Immature natural killer cell (primary cell): ENCODE data around the gene MATK. TPM values are rescaled to one million over a fixed set of nuclear protein-coding genes. Genes with fewer than 3 reads are reported as not detected.
"Not testable (repeated sequence)": the region's sequence is repeated elsewhere in the genome, so short reads cannot be mapped to it uniquely, and the experiment has no call there.

ENCODE experiments used
- DNase-seq, 3 donors: peaks; one replicate each; pipeline ENCODE4 v3.0.0; 2022; ENCODE audit warnings: mixed read lengths in 1 of 3
- H3K27ac Mint-ChIP-seq, 6 donors: one replicate each; pipeline ENCODE4 v1.8.0; 2020; ENCODE audit warnings: mixed read lengths in 6 of 6, mild to moderate bottlenecking in 5 of 6, inconsistent platforms in 4 of 6, moderate library complexity in 3 of 6
- H3K27me3 Mint-ChIP-seq, 3 donors: one replicate each; pipeline ENCODE4 v1.8.0; 2020 to 2021; ENCODE audit warnings: low read depth in 3 of 3, mild to moderate bottlenecking in 3 of 3, mixed read lengths in 3 of 3, moderate library complexity in 3 of 3, inconsistent platforms in 1 of 3
- H3K36me3 Mint-ChIP-seq, 3 donors: one replicate each; pipeline ENCODE4 v1.8.0; 2020; ENCODE audit warnings: mixed read lengths in 3 of 3, inconsistent platforms in 2 of 3, mild to moderate bottlenecking in 2 of 3
- H3K4me1 Mint-ChIP-seq, 2 donors: one replicate each; pipeline ENCODE4 v1.8.0; 2020; ENCODE audit warnings: inconsistent platforms in 2 of 2, mild to moderate bottlenecking in 2 of 2, mixed read lengths in 2 of 2, moderate library complexity in 1 of 2
- H3K4me3 Mint-ChIP-seq, 5 donors: one replicate each; pipeline ENCODE4 v1.8.0; 2020; ENCODE audit warnings: mild to moderate bottlenecking in 5 of 5, mixed read lengths in 5 of 5, inconsistent platforms in 3 of 5, moderate library complexity in 3 of 5
- H3K9me3 Mint-ChIP-seq, 6 donors: one replicate each; pipeline ENCODE4 v1.8.0; 2020; ENCODE audit warnings: mild to moderate bottlenecking in 6 of 6, mixed read lengths in 6 of 6, inconsistent platforms in 4 of 6, moderate library complexity in 3 of 6
- polyA plus RNA-seq, 3 donors: library from polyadenylated mRNA; unstranded; fragments of 300-500 nt; fragmentation: Illumina TruSeq; gene quantifications; one replicate each; pipeline ENCODE4 v1.2.3, GENCODE V29; 2021

Gene MATK
- polyA plus RNA-seq, 3 donors from 2014 or later: 326 to 436 (median 418) TPM

DNA sequence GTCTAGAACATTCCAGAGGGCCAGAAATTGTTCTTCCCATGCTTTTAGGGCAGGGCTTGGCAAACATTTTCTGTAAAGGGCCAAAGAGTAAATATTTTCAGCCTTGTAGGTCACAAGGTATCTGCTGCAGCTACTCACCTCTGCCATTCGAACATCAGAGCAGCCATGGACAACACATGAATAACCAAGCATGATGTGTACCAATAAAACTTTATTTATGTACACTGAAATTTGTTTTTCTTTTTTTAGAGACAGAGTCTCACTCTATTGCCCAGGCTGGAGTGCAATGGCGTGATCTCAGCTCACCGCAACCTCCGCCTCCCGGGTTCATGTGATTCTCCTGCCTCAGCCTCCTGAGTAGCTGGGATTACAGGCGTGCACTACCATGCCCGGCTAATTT is 28.5 kb downstream of the MATK start:
- H3K4me1 Mint-ChIP-seq: peaks cover 33 to 39% of the 10 kb centered on the region in 2 donors
- not testable (repeated sequence) for H3K9me3 Mint-ChIP-seq, H3K27ac Mint-ChIP-seq, H3K4me3 Mint-ChIP-seq, DNase-seq, H3K36me3 Mint-ChIP-seq
- peaks cover 6 to 15% (median 14%) of the 10 kb centered on the region in 3 donors for H3K27me3 Mint-ChIP-seq

DNA sequence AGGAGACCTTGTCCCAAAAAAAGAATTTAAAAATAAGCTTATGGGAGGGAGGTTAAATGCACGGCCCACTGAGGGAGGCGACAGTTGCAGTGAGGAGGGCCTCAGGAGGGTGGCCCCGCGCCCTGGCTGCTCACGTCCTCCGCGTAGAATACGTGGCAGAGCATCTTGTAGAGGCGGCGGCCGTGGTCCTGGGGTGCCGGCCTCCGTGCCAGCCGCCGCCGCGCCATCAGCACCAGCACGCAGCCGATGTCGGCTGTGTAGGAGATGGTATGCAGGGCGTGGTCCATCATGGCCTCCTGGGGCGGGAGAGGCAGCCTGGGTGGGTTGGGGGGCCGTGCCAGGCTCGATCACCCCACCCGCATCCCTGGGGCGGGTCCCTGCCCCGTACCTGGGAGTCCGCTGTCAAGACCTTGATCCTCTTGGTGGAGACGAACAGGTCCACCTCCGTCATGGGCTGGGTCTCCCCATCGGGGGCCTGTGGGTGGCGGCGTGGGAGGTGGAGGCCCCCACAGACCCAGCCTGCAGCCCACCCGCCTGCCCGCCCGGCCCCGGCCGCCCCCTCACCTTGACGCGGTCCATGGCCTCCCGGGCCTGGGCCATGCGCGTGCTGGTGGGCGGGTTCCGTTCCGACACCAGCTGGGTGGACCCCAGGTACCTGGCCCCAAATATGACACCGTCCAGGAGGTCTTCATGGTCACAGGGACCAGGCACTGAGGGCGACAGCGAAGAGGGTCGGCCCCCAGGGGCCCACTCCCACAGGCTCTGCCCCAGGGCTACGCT is 32.4 kb downstream of the MATK start:
- Mint-ChIP-seq H3K27ac (no peak overlapping the region), H3K27me3 (peaks cover 0 to 2% (median 2%) of the 10 kb centered on the region in 3 donors), H3K4me3 (no peak overlapping the region), H3K9me3 (no peaks in the 10 kb centered on the region), H3K36me3 (peaks cover 5 to 13% (median 13%) of the 10 kb centered on the region in 3 donors), H3K4me1 (peaks cover 6 to 11% of the 10 kb centered on the region in 2 donors)
- DNase-seq: no peak

DNA sequence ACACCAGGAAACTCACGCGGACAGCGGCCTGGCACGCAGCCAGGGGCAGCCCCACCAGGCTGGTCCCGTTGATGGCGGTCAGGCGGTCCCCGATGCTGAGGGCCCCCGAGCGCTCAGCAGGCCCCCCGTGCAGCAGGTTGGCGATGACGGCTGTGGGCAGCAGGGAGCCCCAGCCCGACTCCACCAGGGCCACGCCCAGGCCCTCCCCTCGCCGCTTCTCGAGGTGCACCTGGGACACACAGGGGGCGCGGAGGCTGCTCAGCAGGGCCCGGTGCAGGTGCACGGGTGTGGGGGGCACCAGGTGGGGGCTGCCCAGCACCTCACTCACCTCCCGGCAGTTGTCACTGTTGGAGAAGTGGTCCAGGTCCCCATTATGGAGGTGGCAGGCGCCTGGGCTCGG is 33.7 kb downstream of the MATK start:
- Mint-ChIP-seq H3K4me1 (peaks cover 6 to 11% of the 10 kb centered on the region in 2 donors), H3K27ac (no peak overlapping the region)

DNA sequence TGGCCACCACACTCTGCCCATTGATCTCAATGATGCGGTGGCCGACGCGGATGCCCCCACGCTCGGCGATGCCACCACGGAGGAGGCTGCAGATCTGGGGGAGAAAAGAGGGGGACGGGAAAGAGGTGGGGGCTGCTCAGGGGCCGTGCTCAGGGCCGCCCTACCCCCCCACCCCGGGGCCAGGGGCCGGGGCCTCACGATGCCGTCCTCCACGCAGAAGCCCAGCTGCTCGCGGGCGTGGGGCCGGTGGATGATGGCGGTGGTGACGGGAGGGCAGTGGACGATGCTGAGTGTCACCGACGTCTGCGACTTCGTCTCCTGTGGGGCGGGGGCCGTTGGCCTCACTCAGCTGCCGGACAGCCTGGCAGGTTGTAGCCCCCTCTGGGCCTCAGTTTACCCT is 34.9 kb downstream of the MATK start:
- Mint-ChIP-seq H3K4me1 (peaks cover 6 to 11% of the 10 kb centered on the region in 2 donors), H3K9me3 (no peaks in the 10 kb centered on the region), H3K4me3 (no peak overlapping the region), H3K36me3 (peaks cover 5 to 13% (median 13%) of the 10 kb centered on the region in 3 donors), H3K27me3 (peaks cover 0 to 2% (median 2%) of the 10 kb centered on the region in 3 donors), H3K27ac (no peak overlapping the region)
- DNase-seq: no peak

More for the DNA sequence above, 33.7 kb downstream of the MATK start:
- Mint-ChIP-seq H3K9me3 (no peaks in the 10 kb centered on the region), H3K36me3 (peaks cover 5 to 13% (median 13%) of the 10 kb centered on the region in 3 donors), H3K27me3 (peaks cover 0 to 2% (median 2%) of the 10 kb centered on the region in 3 donors), H3K4me3 (no peak overlapping the region)
- no peak for DNase-seq

DNA sequence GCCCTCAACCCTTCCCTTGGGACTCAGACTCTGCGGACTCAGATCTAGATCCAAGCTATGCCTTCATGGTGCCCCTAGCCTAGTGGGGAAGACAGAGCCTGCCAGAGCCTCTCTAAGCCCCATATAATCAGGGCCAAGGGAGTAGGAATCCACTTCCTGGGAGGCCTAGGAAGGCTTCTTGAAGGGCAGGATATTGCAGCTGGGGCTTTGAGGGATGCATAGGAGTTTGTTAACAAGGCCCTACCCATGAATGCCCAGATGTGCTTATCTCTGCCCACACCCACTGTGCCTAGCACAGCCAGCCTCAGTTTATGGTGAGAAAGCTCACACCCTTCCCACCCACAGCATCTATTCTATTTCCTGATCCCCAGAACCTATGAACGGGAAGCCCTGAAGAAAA is 36.0 kb downstream of the MATK start:
- Mint-ChIP-seq H3K4me1 (peaks cover 4 to 5% of the 10 kb centered on the region in 2 donors), H3K27ac (peak overlapping the region in 1 of 6 donors; percentile 55), H3K4me3 (no peak overlapping the region)

DNA sequence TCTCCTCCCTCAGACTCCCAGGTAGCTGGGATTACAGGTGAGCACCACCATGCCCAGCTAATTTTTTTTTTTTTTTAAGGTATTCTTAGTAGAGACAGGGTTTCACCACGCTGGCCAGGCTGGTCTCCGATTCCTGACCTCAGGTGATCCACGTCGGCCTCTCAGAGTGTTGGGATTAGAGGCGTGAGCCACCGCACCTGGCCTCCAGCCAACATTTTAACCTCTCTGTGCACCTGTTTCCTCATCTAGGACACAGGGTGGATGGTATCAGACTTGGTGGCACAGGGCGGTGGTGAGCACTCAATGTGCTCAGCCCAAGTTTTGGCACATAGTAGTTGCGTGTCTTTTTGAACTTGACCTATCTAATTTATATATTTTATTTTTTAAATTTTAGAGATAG is 37.2 kb downstream of the MATK start:
- peaks cover 2% of the 10 kb centered on the region in 3 donors for H3K27me3 Mint-ChIP-seq

More for the DNA sequence above, 36.0 kb downstream of the MATK start:
- H3K36me3 Mint-ChIP-seq: peaks cover 5 to 13% (median 11%) of the 10 kb centered on the region in 3 donors
- no peak for DNase-seq
- peaks cover 0 to 2% (median 2%) of the 10 kb centered on the region in 3 donors for H3K27me3 Mint-ChIP-seq
- no peaks in the 10 kb centered on the region for H3K9me3 Mint-ChIP-seq

DNA sequence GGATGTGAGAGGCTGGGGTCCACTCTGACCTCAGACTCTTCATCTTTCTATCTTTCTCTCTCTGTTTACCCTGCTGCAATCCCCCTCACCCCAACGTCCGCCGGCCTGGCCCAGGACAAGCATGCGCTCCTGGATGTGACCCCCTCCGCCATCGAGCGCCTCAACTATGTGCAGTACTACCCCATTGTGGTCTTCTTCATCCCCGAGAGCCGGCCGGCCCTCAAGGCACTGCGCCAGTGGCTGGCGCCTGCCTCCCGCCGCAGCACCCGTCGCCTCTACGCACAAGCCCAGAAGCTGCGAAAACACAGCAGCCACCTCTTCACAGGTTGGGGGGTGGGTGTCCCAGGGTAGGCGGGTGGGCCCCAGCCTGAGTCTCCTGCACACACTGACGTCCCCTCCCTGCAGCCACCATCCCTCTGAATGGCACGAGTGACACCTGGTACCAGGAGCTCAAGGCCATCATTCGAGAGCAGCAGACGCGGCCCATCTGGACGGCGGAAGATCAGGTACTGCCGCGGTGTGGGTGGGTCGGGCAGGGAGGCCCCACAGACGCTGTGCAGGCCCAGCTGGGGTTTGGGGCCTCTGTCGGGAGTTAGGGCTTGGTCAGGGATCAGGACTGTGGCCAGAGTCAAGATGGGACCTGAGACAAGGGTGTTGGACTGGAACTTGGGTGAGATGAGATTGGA is 39.7 kb downstream of the MATK start:
- Mint-ChIP-seq H3K9me3 (no peaks in the 10 kb centered on the region), H3K27ac (no peak overlapping the region), H3K4me3 (no peak overlapping the region), H3K36me3 (peaks cover 5 to 9% (median 7%) of the 10 kb centered on the region in 3 donors), H3K27me3 (peaks cover 2 to 4% (median 2%) of the 10 kb centered on the region in 3 donors), H3K4me1 (no peaks in the 10 kb centered on the region)
- DNase-seq: no peak

More for the DNA sequence above, 37.2 kb downstream of the MATK start:
- no peak overlapping the region for H3K27ac Mint-ChIP-seq
- no peaks in the 10 kb centered on the region for H3K4me1 Mint-ChIP-seq
- no peaks in the 10 kb centered on the region for H3K9me3 Mint-ChIP-seq
- no peak overlapping the region for H3K4me3 Mint-ChIP-seq
- peaks cover 5 to 11% (median 9%) of the 10 kb centered on the region in 3 donors for H3K36me3 Mint-ChIP-seq
- DNase-seq: no peak

DNA sequence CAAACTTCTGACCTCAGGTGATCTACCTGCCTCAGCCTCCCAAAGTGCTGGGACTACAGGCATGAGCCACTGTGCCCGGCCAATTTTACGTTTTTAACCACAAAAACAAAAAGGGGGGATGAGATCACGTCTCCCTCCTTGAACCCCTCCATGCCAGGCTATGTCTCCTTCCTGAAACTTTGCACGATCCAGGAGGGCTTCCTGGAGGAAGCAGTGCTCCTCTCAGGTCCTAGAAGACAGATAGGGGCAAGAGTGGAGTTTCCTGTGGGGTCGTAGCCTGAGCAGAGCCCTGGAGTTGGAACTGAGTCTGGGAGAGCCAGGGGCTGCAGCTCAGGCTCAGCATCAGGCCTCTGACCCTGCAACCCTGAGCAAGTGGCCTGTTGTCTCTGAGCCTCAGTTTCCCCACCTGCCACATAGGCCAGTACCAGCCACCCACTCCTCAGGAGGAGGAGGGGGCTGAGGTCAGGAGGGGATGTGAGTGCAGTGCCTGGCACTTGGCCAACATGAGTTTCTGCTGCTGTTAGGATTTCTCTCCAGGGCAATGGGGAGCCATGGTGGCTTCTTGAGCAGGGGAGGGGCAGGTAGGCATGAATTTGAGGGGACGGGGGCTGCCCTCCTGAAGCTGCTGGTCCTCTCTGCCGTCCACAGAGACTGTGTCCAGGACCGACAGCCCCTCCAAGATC is 40.7 kb downstream of the MATK start:
- Mint-ChIP-seq H3K4me3 (no peak overlapping the region), H3K36me3 (peaks cover 3 to 6% (median 4%) of the 10 kb centered on the region in 3 donors), H3K27me3 (peaks cover 2 to 4% (median 2%) of the 10 kb centered on the region in 3 donors), H3K4me1 (no peaks in the 10 kb centered on the region), H3K9me3 (no peaks in the 10 kb centered on the region), H3K27ac (no peak overlapping the region)
- DNase-seq: no peak

DNA sequence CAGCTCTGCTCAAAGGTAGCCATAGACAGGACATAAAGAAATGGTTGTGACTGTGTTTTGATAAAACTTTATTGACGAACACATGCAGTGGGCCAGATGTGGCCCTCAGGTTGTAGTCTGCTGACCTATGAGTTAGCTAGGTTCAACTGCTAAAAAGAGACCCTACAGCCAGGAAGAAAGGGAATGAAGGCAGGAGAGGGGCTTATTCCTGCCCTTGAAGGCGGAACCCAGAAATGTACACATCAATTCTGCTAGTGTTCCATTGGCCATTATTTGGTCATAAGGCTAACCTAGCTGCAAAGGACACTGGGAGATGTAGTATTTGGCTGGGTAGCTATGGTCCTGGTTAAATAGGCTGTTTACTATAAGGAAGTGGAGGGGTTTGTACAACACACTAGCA is 42.7 kb downstream of the MATK start:
- Mint-ChIP-seq H3K4me1 (peaks cover 0 to 4% of the 10 kb centered on the region in 2 donors), H3K27me3 (peaks cover 2 to 3% (median 2%) of the 10 kb centered on the region in 3 donors), H3K36me3 (no peaks in the 10 kb centered on the region), H3K4me3 (no peak overlapping the region), H3K9me3 (no peaks in the 10 kb centered on the region), H3K27ac (no peak overlapping the region)
- DNase-seq: no peak

DNA sequence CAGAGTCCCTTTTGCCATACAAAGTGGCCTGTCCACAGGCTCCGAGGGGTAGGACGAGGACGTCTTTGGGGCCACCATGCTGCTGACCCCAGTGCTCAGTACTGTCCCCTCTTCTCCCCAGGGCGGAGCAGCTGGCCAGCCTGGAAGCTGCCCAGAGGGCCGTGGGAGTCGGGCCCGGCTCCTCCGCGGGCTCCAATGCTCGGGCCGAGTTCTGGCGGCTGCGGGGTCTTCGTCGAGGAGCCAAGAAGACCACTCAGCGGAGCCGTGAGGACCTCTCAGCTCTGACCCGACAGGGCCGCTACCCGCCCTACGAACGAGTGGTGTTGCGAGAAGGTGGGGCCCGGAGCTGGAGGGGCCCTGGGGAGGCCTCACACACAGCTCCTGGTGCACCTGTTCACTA is 45.8 kb downstream of the MATK start:
- peaks cover 2 to 5% (median 2%) of the 10 kb centered on the region in 3 donors for H3K27me3 Mint-ChIP-seq
- no peak for DNase-seq
- no peak overlapping the region for H3K27ac Mint-ChIP-seq
- no peaks in the 10 kb centered on the region for H3K36me3 Mint-ChIP-seq
- no peaks in the 10 kb centered on the region for H3K9me3 Mint-ChIP-seq
- no peak overlapping the region for H3K4me3 Mint-ChIP-seq
- peaks cover 0 to 4% of the 10 kb centered on the region in 2 donors for H3K4me1 Mint-ChIP-seq

DNA sequence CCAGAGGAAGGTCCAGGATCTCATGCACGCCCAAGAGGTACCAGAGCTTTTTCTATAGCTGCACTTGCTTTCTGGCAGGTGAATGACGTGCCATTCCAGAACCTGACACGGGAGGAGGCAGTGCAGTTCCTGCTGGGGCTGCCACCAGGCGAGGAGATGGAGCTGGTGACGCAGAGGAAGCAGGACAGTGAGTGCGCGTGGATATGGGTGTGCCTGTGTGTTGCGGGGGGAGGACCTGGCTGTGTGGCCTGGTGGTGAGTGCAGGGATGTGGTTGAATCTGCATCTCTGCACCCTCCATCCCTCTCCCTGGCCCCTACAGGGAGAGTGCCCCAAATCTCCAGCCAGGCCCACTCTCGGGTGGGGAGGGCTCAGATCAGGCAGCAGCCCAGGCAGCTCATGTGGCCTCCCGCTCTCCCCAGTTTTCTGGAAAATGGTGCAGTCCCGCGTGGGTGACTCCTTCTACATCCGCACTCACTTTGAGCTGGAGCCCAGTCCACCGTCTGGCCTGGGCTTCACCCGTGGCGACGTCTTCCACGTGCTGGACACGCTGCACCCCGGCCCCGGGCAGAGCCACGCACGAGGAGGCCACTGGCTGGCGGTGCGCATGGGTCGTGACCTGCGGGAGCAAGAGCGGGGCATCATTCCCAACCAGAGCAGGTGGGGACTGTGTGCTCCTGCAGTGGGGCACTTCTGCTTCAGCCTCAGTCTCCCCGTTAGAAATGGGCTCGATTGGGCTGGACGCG is 47.5 kb downstream of the MATK start:
- Mint-ChIP-seq H3K27me3 (peaks cover 0 to 4% (median 2%) of the 10 kb centered on the region in 3 donors), H3K36me3 (no peaks in the 10 kb centered on the region), H3K9me3 (no peaks in the 10 kb centered on the region), H3K4me1 (peaks cover 0 to 4% of the 10 kb centered on the region in 2 donors), H3K4me3 (no peak overlapping the region), H3K27ac (no peak overlapping the region)
- no peak for DNase-seq

DNA sequence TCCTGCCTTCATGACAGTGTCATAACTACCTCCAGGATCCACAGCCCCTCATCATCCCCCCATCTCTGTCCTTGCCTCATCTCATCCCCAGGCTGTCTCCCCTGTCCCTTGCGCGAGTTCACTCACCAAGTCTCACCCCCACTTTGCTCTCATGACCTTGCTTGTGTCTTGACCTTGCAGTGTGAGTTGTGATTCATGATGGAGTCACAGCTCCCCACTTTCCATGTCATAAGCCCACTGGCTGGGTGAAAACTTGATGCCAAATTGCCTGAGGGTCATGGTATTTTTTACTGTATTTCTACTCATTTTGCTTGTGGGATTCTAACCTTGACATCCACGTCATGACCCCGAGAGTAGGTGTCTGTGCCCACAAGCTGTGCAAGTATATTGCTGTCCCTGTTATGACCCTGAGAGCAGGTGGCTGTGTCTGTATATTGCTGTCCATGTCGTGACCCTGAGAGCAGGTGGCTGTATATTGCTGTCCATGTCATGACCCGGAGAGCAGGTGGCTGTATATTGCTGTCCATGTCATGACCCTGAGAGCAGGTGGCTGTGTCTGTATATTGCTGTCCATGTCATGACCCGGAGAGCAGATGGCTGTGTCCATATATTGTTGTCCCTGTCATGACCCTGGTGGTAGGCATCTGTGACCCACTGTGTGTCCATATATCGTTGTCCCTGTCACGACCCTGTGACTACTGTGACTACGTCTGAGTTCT is 48.5 kb downstream of the MATK start:
- H3K36me3 Mint-ChIP-seq: no peaks in the 10 kb centered on the region
- H3K4me3 Mint-ChIP-seq: no peak overlapping the region
- peaks cover 0 to 4% of the 10 kb centered on the region in 2 donors for H3K4me1 Mint-ChIP-seq
- H3K27me3 Mint-ChIP-seq: peaks cover 0 to 4% (median 2%) of the 10 kb centered on the region in 3 donors
- no peak overlapping the region for H3K27ac Mint-ChIP-seq
- DNase-seq: no peak
- no peaks in the 10 kb centered on the region for H3K9me3 Mint-ChIP-seq
